GM21786 (cell line): ENCODE data around the gene HAPLN3.
A peak's percentile ranks its signal among the peaks of the same experiment; 100 is the strongest.

ENCODE experiments used
- ATAC-seq: cut with Tn5 transposase; IDR thresholded peaks from one replicate; pipeline ENCODE4 v1.9.1; 2021; ENCODE audit not compliant: unreplicated experiment

HAPLN3 gene

GRCh38 chr15:88912500-88912921 lies 17.2 kb upstream of the HAPLN3 start:
- ATAC-seq: no peak

GRCh38 chr15:88911766-88912118 lies 16.4 kb upstream of the HAPLN3 start:
- no peak for ATAC-seq

- ATAC-seq: no peak
These were observed 14.8 kb upstream of the HAPLN3 start for GRCh38 chr15:88909956-88910831.

- ATAC-seq: no peak
These were observed 13.6 kb upstream of the HAPLN3 start for GRCh38 chr15:88908697-88909621.

- ATAC-seq: no peak
These were observed 12.8 kb upstream of the HAPLN3 start for GRCh38 chr15:88908123-88908522.

GRCh38 chr15:88907111-88907510 lies 11.8 kb upstream of the HAPLN3 start:
- ATAC-seq: no peak

GRCh38 chr15:88906551-88906950 lies 11.2 kb upstream of the HAPLN3 start:
- ATAC-seq: no peak

GRCh38 chr15:88906130-88906529 lies 10.8 kb upstream of the HAPLN3 start:
- ATAC-seq: no peak

GRCh38 chr15:88905576-88905975 lies 10.2 kb upstream of the HAPLN3 start:
- no peak for ATAC-seq

- ATAC-seq: peak; percentile 81
These were observed 9.4 kb upstream of the HAPLN3 start for GRCh38 chr15:88904624-88905327.

- ATAC-seq: no peak
These were observed 8.9 kb upstream of the HAPLN3 start for GRCh38 chr15:88904257-88904623.

GRCh38 chr15:88902846-88903245 lies 7.5 kb upstream of the HAPLN3 start:
- ATAC-seq: no peak

- ATAC-seq: no peak
These were observed 7.0 kb upstream of the HAPLN3 start for GRCh38 chr15:88902221-88902835.

- no peak for ATAC-seq
These were observed 6.3 kb upstream of the HAPLN3 start for GRCh38 chr15:88901508-88902220.

GRCh38 chr15:88900982-88901418 lies 5.7 kb upstream of the HAPLN3 start:
- no peak for ATAC-seq

- ATAC-seq: no peak
These were observed 5.1 kb upstream of the HAPLN3 start for GRCh38 chr15:88900309-88900981.

GRCh38 chr15:88899251-88899650 lies 3.9 kb upstream of the HAPLN3 start:
- ATAC-seq: no peak

GRCh38 chr15:88898736-88899135 lies 3.4 kb upstream of the HAPLN3 start:
- no peak for ATAC-seq

- ATAC-seq: peak; percentile 45
These were observed 2.3 kb upstream of the HAPLN3 start for GRCh38 chr15:88897456-88898194.
